DND-41 (cell line): ENCODE data around the gene RGS17.

ENCODE experiments used
- ATAC-seq: fragments of 200-7000 bp; cut with Tn5 transposase; 3 replicates; pipeline ENCODE4 v1.9.1; 2021; ENCODE audit warnings: low read depth; ENCODE audit not compliant: insufficient read depth
- DNase-seq: peaks from one replicate; pipeline ENCODE4 v3.0.0-alpha.2; 2020
- H2AFZ ChIP-seq: 2 replicates; pipeline ENCODE4 v1.6.0; 2012; ENCODE audit warnings: low read depth, low read length
- H3K27ac ChIP-seq: 2 replicates; pipeline ENCODE4 v1.5.1; 2012; ENCODE audit warnings: low read length, inconsistent platforms
- H3K27me3 ChIP-seq: fragments of 200-600 bp; sonication (generic); 2 replicates; pipeline ENCODE4 v1.6.0; 2012; ENCODE audit warnings: low read length, mild to moderate bottlenecking, inconsistent platforms; ENCODE audit not compliant: insufficient read depth, poor library complexity
- H3K36me3 ChIP-seq: 2 replicates; pipeline ENCODE4 v1.5.1; 2012; ENCODE audit warnings: low read length, inconsistent platforms; ENCODE audit not compliant: insufficient read depth
- H3K4me1 ChIP-seq: 2 replicates; pipeline ENCODE4 v1.5.1; 2012; ENCODE audit warnings: mild to moderate bottlenecking, low read length; ENCODE audit not compliant: insufficient read depth
- H3K4me2 ChIP-seq: 2 replicates; pipeline ENCODE4 v1.6.0; 2012; ENCODE audit warnings: mild to moderate bottlenecking, moderate library complexity, low read length, inconsistent platforms; ENCODE audit not compliant: insufficient read depth
- H3K4me3 ChIP-seq, 2 experiments: fragments of 200-600 bp in 1 of 2; shearing (Covaris generic) in 1 of 2; 2 replicates each; pipeline ENCODE4 v1.5.1; 2012 to 2016; ENCODE audit warnings: inconsistent platforms in 2 of 2, low read length in 2 of 2, mild to moderate bottlenecking in 2 of 2, low read depth in 1 of 2, moderate library complexity in 1 of 2
- H3K79me2 ChIP-seq: 2 replicates; pipeline ENCODE4 v1.6.0; 2012; ENCODE audit warnings: low read length, inconsistent platforms; ENCODE audit not compliant: insufficient read depth
- H3K9ac ChIP-seq: 2 replicates; pipeline ENCODE4 v1.6.0; 2012; ENCODE audit warnings: low read depth, mild to moderate bottlenecking, inconsistent platforms, low read length, moderate library complexity
- H3K9me3 ChIP-seq: 2 replicates; pipeline ENCODE4 v1.5.1; 2012; ENCODE audit warnings: low read length, moderate library complexity, mild to moderate bottlenecking, inconsistent platforms; ENCODE audit not compliant: insufficient read depth, severe bottlenecking
- H4K20me1 ChIP-seq: 2 replicates; pipeline ENCODE4 v1.6.0; 2012; ENCODE audit warnings: low read length; ENCODE audit not compliant: insufficient read depth
- CTCF ChIP-seq: IDR thresholded peaks from 2 replicates; pipeline ENCODE4 v1.5.1; 2012; ENCODE audit warnings: borderline replicate concordance, low read length, moderate library complexity, mild to moderate bottlenecking; ENCODE audit not compliant: poor library complexity, severe bottlenecking; ENCODE audit errors: extremely low read depth
- EZH2 ChIP-seq: IDR thresholded peaks from 3 replicates; pipeline ENCODE4 v1.6.1; 2012; ENCODE audit warnings: borderline replicate concordance, low read depth, mild to moderate bottlenecking, moderate library complexity, low read length, inconsistent platforms; ENCODE audit not compliant: severe bottlenecking

RGS17 gene

GRCh38 chr6:153167907-153168306, 36.8 kb upstream of the RGS17 start:
- ATAC-seq (no peak), DNase-seq (no peak)
- no peaks in the 10 kb centered on the region for H4K20me1 ChIP-seq
- no peak for TF ChIP-seq EZH2
- TF ChIP-seq CTCF, result no peak
- H3K4me1 ChIP-seq, result no peaks in the 10 kb centered on the region
- H3K4me2 ChIP-seq, result no peak overlapping the region
- H3K27ac ChIP-seq, result no peak overlapping the region
- no peaks in the 10 kb centered on the region for H3K9me3 ChIP-seq
- H3K9ac ChIP-seq, result no peak overlapping the region
- no peaks in the 10 kb centered on the region for H3K36me3 ChIP-seq
- H2AFZ ChIP-seq, result no peak overlapping the region
- H3K79me2 ChIP-seq, result no peaks in the 10 kb centered on the region
- H3K4me3 ChIP-seq, result no peak overlapping the region
- peaks cover 3% of the 10 kb centered on the region for H3K27me3 ChIP-seq

GRCh38 chr6:153167061-153167891, 36.2 kb upstream of the RGS17 start:
- H3K27me3 ChIP-seq, result peaks cover 3% of the 10 kb centered on the region
- H4K20me1 ChIP-seq, result no peaks in the 10 kb centered on the region
- no peaks in the 10 kb centered on the region for H3K79me2 ChIP-seq
- H3K36me3 ChIP-seq, result no peaks in the 10 kb centered on the region
- no peak overlapping the region for H3K9ac ChIP-seq
- H3K4me2 ChIP-seq, result no peak overlapping the region
- DNase-seq (no peak), ATAC-seq (no peak)
- no peak overlapping the region for H3K27ac ChIP-seq
- H2AFZ ChIP-seq, result no peak overlapping the region
- no peak for TF ChIP-seq EZH2
- no peak for TF ChIP-seq CTCF
- H3K4me3 ChIP-seq, result no peak overlapping the region
- H3K9me3 ChIP-seq, result no peaks in the 10 kb centered on the region
- H3K4me1 ChIP-seq, result no peaks in the 10 kb centered on the region

GRCh38 chr6:153162646-153163045, 31.6 kb upstream of the RGS17 start:
- no peaks in the 10 kb centered on the region for H3K79me2 ChIP-seq
- H3K27me3 ChIP-seq, result no peaks in the 10 kb centered on the region
- no peaks in the 10 kb centered on the region for H4K20me1 ChIP-seq
- H3K27ac ChIP-seq, result no peak overlapping the region
- H3K4me2 ChIP-seq, result no peak overlapping the region
- H3K4me1 ChIP-seq, result no peaks in the 10 kb centered on the region
- no peak overlapping the region for H3K9ac ChIP-seq
- no peak overlapping the region for H3K4me3 ChIP-seq
- no peaks in the 10 kb centered on the region for H3K9me3 ChIP-seq
- no peak for TF ChIP-seq EZH2
- TF ChIP-seq CTCF, result no peak
- ATAC-seq (no peak), DNase-seq (no peak)
- no peaks in the 10 kb centered on the region for H3K36me3 ChIP-seq
- H2AFZ ChIP-seq, result no peak overlapping the region
